Measurements from ENCODE around the gene TRAPPC12. TPM values are rescaled to one million over a fixed set of nuclear protein-coding genes. Genes with fewer than 3 reads are reported as not detected.
"Not testable (repeated sequence)": the region's sequence is repeated elsewhere in the genome, so short reads cannot be mapped to it uniquely, and the experiment has no call there.

TRAPPC12 gene
- total RNA-seq, 2 experiments from 2014 or later = 86.2 to 88.4 TPM

DNA sequence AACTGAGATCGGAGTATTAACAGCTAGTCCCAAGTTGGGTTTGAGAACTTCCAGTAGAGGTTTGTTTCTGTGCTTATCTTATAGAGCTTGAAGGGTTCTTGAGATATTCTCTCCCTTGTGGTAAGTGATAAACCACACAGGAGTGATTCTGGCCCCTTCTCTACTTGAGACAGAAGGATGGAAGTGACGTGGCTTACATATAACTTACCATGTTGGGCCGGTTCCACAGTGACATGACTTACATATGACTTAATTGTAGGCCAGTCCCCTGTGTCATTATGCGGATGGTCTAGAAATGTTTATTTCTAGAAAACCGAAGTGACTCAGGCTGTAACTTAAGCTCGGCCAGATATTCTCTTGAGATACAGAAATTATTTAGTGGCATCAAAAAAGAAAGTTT lies 62.7 kb downstream of the TRAPPC12 start:
- Mint-ChIP-seq H3K4me1 (ENCODE audit: low read depth) (peaks cover 3% of the 10 kb centered on the region), H3K9me3 (ENCODE audit: insufficient read depth) (no peaks in the 10 kb centered on the region), H3K36me3 (ENCODE audit: low read depth) (peaks cover 13% of the 10 kb centered on the region), H3K27me3 (ENCODE audit: low read depth) (no peaks in the 10 kb centered on the region), H3K27ac (no peak overlapping the region), H3K4me3 (no peak overlapping the region)
- CTCF ChIA-PET = interaction anchor here (0.8 to 1.9 kb wide), 4 partner anchors 18 to 210 kb away, joined by 3 to 8 read pairs (median 4); no protein-coding TSS in a partner anchor
- DNase-seq (no peak), ATAC-seq (no peak)
- POLR2A ChIA-PET = no interaction called here

DNA sequence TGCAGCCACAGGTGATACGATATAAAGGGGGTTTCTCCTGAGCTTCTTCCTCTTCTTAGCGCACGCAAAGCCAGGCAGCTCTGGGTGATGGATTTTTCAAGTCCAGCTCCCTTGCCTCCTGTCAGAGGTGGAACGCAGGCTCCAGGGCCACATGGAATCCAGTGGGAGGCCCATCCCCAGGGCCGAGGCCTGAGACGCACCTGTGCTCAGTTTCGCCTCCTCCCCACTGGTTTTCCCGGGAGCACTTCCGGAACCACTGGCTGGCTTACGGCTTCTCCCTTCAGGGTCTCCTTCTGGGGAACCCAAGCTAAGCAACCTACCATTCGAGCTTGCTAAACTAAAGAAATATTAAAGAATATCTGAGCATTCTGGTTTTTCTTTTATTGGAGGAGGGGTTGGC lies 63.6 kb downstream of the TRAPPC12 start:
- H3K4me3 Mint-ChIP-seq = no peak overlapping the region
- DNase-seq = no peak
- CTCF ChIA-PET = interaction anchor here (0.8 to 1.9 kb wide), 4 partner anchors 19 to 209 kb away, joined by 3 to 8 read pairs (median 4); no protein-coding TSS in a partner anchor

DNA sequence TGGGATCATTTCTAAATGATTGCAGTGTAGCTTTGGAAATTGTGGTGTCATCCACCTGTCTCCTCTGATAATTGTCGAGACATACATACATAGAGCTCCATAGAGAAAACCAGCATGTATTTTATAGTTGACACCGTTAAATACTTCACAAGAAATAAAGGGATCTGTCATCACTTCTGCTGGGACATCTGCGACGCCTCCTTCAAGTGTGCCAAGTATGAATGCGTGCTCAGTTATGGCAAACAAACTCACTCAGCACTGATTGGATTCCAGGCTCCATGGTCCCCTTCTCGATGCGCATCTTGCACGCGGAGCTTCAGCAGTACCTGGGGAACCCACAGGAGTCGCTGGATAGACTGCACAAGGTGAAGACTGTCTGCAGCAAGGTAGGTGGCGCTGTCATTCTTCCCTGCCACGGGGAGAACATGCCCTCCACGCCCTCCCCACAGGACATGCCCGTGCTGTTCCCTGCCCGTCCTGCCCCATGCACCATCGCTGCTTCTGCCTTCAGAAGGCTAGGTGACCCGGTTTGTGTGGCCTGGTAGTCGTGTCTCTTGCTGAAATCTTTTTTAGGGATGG lies 64.1 kb downstream of the TRAPPC12 start:
- ChIA-PET CTCF (interaction anchor here (1.7 kb wide), 1 partner anchor 19 kb away, joined by 8 read pairs; no protein-coding TSS in a partner anchor), POLR2A (no interaction called here)
- H3K4me3 Mint-ChIP-seq = no peak overlapping the region
- no peak overlapping the region for H3K27ac Mint-ChIP-seq
- ATAC-seq = no peak
- no peak for DNase-seq
- H3K36me3 Mint-ChIP-seq (ENCODE audit: low read depth) = peaks cover 19% of the 10 kb centered on the region
- H3K27me3 Mint-ChIP-seq (ENCODE audit: low read depth) = no peaks in the 10 kb centered on the region
- H3K4me1 Mint-ChIP-seq (ENCODE audit: low read depth) = peaks cover 3% of the 10 kb centered on the region
- H3K9me3 Mint-ChIP-seq (ENCODE audit: insufficient read depth) = no peaks in the 10 kb centered on the region

More for the DNA sequence above, 63.6 kb downstream of the TRAPPC12 start:
- no peak for ATAC-seq
- H3K27ac Mint-ChIP-seq = no peak overlapping the region
- peaks cover 3% of the 10 kb centered on the region for H3K4me1 Mint-ChIP-seq (ENCODE audit: low read depth)
- H3K27me3 Mint-ChIP-seq (ENCODE audit: low read depth) = no peaks in the 10 kb centered on the region
- no peaks in the 10 kb centered on the region for H3K9me3 Mint-ChIP-seq (ENCODE audit: insufficient read depth)
- H3K36me3 Mint-ChIP-seq (ENCODE audit: low read depth) = peaks cover 18% of the 10 kb centered on the region
- POLR2A ChIA-PET = no interaction called here

DNA sequence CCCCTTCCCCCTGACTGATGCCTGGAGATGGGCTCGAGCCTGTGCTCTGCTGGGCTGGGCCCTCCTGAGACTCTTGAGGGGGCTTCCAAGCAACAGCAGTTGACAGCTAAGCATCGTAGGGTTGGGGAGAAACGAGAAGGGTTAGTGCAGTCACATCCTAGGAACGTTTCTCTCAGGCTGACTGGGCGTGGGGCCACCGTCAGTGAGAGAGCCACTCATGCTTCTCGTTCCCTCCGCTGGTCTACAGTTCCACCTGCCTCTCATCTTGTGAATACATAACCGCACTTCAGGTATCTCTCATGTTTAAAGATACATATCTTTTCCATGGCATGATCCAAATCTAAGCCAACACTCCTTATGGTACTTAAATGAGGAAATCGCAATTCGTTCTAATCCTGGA lies 66.4 kb downstream of the TRAPPC12 start:
- no peak overlapping the region for H3K27ac Mint-ChIP-seq
- H3K4me3 Mint-ChIP-seq = no peak overlapping the region
- ChIA-PET CTCF (interaction anchor here (0.8 kb wide), 1 partner anchor 23 kb away, joined by 3 read pairs; no protein-coding TSS in a partner anchor), POLR2A (no interaction called here)
- DNase-seq (no peak), ATAC-seq (no peak)
- H3K4me1 Mint-ChIP-seq (ENCODE audit: low read depth) = peaks cover 3% of the 10 kb centered on the region
- no peaks in the 10 kb centered on the region for H3K27me3 Mint-ChIP-seq (ENCODE audit: low read depth)
- peaks cover 21% of the 10 kb centered on the region for H3K36me3 Mint-ChIP-seq (ENCODE audit: low read depth)
- no peaks in the 10 kb centered on the region for H3K9me3 Mint-ChIP-seq (ENCODE audit: insufficient read depth)

DNA sequence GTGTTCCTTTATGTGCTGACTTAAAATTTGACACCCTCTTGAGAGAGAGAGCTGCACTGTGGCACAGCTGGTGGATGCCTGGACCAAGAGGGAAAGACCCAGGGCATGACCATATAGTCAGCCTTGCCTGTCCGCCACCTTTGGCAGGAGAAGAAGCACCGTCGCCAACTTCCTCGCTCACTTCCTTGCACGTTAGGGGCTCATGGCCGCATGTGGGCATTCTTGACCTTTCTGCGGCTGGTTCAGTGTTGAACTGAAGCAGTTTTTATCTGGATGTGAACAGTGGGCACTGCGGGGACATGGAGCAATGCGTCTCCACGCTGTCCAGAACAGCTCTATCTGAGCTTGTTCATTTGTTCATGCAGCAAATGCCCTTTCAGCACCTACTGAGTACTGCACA lies 66.9 kb downstream of the TRAPPC12 start:
- DNase-seq (no peak), ATAC-seq (no peak)
- peaks cover 3% of the 10 kb centered on the region for H3K4me1 Mint-ChIP-seq (ENCODE audit: low read depth)
- CTCF ChIA-PET = interaction anchor here (0.8 kb wide), 1 partner anchor 23 kb away, joined by 3 read pairs; no protein-coding TSS in a partner anchor
- no peak overlapping the region for H3K27ac Mint-ChIP-seq
- POLR2A ChIA-PET = interaction anchor here (0.7 kb wide), 1 partner anchor 74 kb away, joined by 3 read pairs; no protein-coding TSS in a partner anchor
- H3K9me3 Mint-ChIP-seq (ENCODE audit: insufficient read depth) = no peaks in the 10 kb centered on the region
- H3K36me3 Mint-ChIP-seq (ENCODE audit: low read depth) = peaks cover 21% of the 10 kb centered on the region
- H3K27me3 Mint-ChIP-seq (ENCODE audit: low read depth) = no peaks in the 10 kb centered on the region
- H3K4me3 Mint-ChIP-seq = no peak overlapping the region

DNA sequence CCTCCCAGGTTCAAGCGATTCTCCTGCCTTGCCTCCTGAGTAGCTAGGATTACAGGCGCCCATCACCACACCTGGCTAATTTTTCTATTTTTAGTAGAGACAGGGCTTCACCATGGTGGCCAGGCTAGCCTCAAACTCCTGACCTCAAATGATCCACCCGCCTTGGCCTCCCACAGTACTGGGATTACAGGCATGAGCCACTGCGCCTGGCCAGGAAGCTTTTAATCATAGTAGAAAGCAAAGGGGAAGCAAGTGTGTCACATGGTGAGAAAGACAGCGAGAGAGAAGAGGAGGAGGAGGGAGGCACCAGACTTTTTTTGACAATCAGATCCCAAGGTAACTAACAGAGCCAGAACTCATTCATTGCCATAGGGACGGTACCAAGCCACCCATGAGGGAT lies 67.7 kb downstream of the TRAPPC12 start:
- H3K27ac Mint-ChIP-seq; CTCF ChIA-PET; H3K4me1 Mint-ChIP-seq (ENCODE audit: low read depth); DNase-seq; ATAC-seq; H3K27me3 Mint-ChIP-seq (ENCODE audit: low read depth); H3K9me3 Mint-ChIP-seq (ENCODE audit: insufficient read depth); H3K4me3 Mint-ChIP-seq: not testable (repeated sequence)
- POLR2A ChIA-PET = interaction anchor here (0.7 kb wide), 1 partner anchor 73 kb away, joined by 3 read pairs; no protein-coding TSS in a partner anchor
- peaks cover 21% of the 10 kb centered on the region for H3K36me3 Mint-ChIP-seq (ENCODE audit: low read depth)

DNA sequence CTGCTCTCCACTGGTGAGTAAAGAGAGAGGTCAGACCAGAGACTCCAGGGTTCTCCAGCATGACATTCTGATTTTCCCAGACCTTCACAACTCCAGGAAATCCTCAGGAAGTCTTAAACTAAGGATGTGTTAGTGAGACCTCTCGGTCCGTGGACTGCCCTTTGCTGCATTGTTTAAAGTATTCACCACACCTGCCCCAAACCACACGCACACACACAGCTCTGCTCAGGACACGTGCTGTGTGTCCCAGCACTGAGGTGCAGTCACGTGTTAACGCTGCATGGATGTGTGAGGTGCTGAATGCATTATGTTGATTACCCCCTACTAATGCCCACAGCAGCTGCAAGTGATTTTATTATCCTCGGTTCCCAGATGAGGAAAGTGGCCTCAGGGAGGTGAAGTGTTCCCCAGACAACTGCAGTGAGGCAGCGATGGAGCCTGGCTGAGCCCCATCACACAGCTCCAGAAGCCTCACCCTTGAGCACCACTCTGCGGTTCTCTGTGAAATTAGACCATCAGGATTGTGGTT lies 68.4 kb downstream of the TRAPPC12 start:
- no peak overlapping the region for H3K27ac Mint-ChIP-seq
- DNase-seq (no peak), ATAC-seq (no peak)
- H3K27me3 Mint-ChIP-seq (ENCODE audit: low read depth) = no peaks in the 10 kb centered on the region
- no peak overlapping the region for H3K4me3 Mint-ChIP-seq
- H3K9me3 Mint-ChIP-seq (ENCODE audit: insufficient read depth) = no peaks in the 10 kb centered on the region
- CTCF ChIA-PET = no interaction called here
- no peaks in the 10 kb centered on the region for H3K4me1 Mint-ChIP-seq (ENCODE audit: low read depth)
- POLR2A ChIA-PET = no interaction called here
- peaks cover 21% of the 10 kb centered on the region for H3K36me3 Mint-ChIP-seq (ENCODE audit: low read depth)

DNA sequence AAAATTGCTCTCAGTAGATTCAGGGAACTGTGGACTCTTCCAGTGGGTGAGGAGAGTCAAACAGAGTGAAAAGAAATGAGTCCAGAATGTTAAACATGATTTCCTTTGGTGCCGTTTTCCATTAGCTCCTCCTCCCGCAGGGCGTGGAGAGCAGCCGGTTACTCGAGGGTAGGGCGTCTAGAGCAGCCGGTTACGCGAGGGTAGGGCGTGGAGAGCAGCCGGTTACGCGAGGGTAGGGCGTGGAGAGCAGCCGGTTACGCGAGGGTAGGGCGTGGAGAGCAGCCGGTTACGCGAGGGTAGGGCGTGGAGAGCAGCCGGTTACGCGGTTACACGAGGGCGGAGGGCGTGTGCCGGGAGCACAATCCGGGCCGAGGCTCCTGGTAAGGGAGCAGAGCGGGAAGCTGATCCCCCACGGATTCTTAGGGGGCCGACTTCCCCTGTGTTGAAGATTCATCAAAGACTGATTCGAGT lies 69.0 kb downstream of the TRAPPC12 start:
- ATAC-seq; H3K27me3 Mint-ChIP-seq (ENCODE audit: low read depth); H3K9me3 Mint-ChIP-seq (ENCODE audit: insufficient read depth); DNase-seq; CTCF ChIA-PET; H3K27ac Mint-ChIP-seq; H3K4me3 Mint-ChIP-seq; H3K4me1 Mint-ChIP-seq (ENCODE audit: low read depth); POLR2A ChIA-PET: not testable (repeated sequence)
- H3K36me3 Mint-ChIP-seq (ENCODE audit: low read depth) = peaks cover 21% of the 10 kb centered on the region

DNA sequence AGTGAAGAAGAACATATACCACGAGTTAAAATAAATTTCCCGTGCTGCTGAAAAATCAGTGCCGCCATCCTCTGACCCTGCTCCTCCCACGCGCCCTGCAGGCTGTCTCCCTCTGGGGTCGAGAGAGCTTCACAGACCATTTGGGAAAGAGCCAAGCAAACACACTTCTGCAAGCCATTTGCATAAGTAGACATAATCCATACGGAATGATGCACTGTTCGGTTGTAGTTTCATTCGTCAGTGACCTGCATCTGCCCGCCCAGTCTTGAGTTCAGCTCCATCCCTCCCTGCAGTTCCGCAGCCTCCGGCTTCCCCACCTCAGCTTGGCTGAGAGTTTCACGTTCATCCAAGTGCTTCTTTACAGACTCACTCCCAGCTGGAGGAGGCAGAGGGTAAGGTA lies 69.6 kb downstream of the TRAPPC12 start:
- Mint-ChIP-seq H3K27ac (no peak overlapping the region), H3K27me3 (ENCODE audit: low read depth) (no peaks in the 10 kb centered on the region), H3K36me3 (ENCODE audit: low read depth) (peaks cover 21% of the 10 kb centered on the region), H3K9me3 (ENCODE audit: insufficient read depth) (no peaks in the 10 kb centered on the region), H3K4me3 (no peak overlapping the region), H3K4me1 (ENCODE audit: low read depth) (no peaks in the 10 kb centered on the region)
- ChIA-PET CTCF (no interaction called here), POLR2A (no interaction called here)
- DNase-seq (no peak), ATAC-seq (no peak)

DNA sequence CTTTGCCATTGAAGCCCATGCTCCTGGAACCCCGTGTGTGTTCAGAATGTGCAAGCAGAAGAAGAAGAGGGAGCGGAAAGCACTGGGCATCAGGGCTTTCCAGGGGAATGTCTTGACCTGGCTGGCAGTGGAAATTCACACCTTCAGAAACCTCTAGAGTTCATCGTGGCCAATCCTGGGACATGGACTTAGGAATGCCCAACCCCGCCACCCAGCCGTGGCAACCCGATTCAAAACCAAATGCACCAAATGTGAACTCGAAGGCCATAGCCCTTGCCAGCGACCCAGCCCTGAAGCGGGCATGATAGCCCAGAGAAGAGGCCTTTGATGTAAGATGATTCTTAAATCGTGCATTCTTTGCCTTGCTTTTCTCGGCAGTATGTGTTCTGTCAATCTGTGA lies 70.4 kb downstream of the TRAPPC12 start:
- Mint-ChIP-seq H3K27ac (no peak overlapping the region), H3K27me3 (ENCODE audit: low read depth) (no peaks in the 10 kb centered on the region), H3K36me3 (ENCODE audit: low read depth) (peaks cover 19% of the 10 kb centered on the region), H3K9me3 (ENCODE audit: insufficient read depth) (no peaks in the 10 kb centered on the region), H3K4me1 (ENCODE audit: low read depth) (no peaks in the 10 kb centered on the region), H3K4me3 (no peak overlapping the region)
- ChIA-PET CTCF (no interaction called here), POLR2A (no interaction called here)
- ATAC-seq = no peak
- no peak for DNase-seq

DNA sequence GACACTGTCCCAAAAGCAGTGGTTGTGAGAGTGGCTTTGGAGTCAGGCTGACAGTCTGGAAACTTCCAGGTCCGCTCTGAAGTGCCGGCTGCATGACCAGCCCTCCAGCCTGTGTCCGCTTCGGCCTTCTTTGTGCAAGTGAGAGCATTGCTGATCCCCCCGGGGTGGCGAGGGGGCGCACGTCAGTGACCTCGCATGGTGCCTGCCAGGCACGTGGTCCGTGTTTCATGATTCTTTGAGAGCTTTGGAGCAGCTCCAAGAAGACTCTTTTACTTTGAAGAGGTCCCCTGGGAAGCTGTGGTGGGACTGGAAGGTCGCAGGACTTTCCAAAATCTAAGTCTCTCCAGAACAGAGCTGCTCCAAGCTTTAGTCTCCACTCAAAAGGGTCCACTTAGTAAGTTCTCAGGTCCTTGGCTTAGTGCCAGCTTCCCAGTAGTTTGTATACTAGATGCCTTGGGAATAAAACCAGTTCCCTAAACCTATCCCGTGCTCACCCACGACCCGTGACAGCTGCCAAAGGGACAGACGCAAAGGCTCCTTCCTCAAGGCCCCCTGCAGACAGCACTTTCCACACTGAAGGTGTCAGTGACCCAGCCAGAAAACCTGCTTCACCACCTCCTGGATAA lies 71.0 kb downstream of the TRAPPC12 start:
- Mint-ChIP-seq H3K27ac (no peak overlapping the region), H3K4me3 (no peak overlapping the region), H3K4me1 (ENCODE audit: low read depth) (no peaks in the 10 kb centered on the region)

DNA sequence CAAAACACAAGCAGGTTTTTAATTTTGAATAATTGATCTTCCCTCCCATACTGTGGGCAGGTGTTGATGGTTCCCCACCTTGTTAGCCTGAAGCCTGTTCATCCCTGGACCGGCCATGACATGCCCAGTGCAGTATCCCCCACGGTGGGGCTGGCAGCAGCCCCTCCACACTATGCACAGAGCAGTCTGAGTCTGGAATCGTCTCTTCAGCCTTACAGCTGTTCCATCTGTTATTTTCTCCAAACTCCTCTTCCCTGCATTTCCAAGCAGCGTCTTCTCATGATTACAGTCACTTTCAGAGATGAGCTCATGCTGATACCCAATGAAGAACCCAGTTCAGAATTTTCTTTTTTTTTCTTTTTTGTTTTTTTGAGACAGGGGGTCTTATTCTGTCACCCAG lies 71.7 kb downstream of the TRAPPC12 start:
- H3K36me3 Mint-ChIP-seq (ENCODE audit: low read depth) = peaks cover 17% of the 10 kb centered on the region
- H3K27me3 Mint-ChIP-seq (ENCODE audit: low read depth) = no peaks in the 10 kb centered on the region
- ChIA-PET CTCF (interaction anchor here (1.1 to 1.2 kb wide), 2 partner anchors 11 to 28 kb away, joined by 3 to 6 read pairs; no protein-coding TSS in a partner anchor), POLR2A (no interaction called here)
- no peak overlapping the region for H3K4me3 Mint-ChIP-seq
- H3K4me1 Mint-ChIP-seq (ENCODE audit: low read depth) = no peaks in the 10 kb centered on the region
- ATAC-seq (no peak), DNase-seq (no peak)
- no peaks in the 10 kb centered on the region for H3K9me3 Mint-ChIP-seq (ENCODE audit: insufficient read depth)
- H3K27ac Mint-ChIP-seq = no peak overlapping the region

More for the DNA sequence above, 71.0 kb downstream of the TRAPPC12 start:
- POLR2A ChIA-PET = no interaction called here
- CTCF ChIA-PET = interaction anchor here (1.1 to 1.2 kb wide), 2 partner anchors 11 to 27 kb away, joined by 3 to 6 read pairs; no protein-coding TSS in a partner anchor
- ATAC-seq = no peak
- peaks cover 14% of the 10 kb centered on the region for H3K36me3 Mint-ChIP-seq (ENCODE audit: low read depth)
- no peaks in the 10 kb centered on the region for H3K9me3 Mint-ChIP-seq (ENCODE audit: insufficient read depth)
- no peak for DNase-seq
- H3K27me3 Mint-ChIP-seq (ENCODE audit: low read depth) = no peaks in the 10 kb centered on the region

Measured in activated CD8-positive, alpha-beta T cell treated with anti-CD3 and anti-CD28 coated beads, Interleukin-2, amount 10 ng/mL, durations not matched to agents 7 days and 5 days (primary cell).